Astrocyte (in vitro differentiated cells and primary cell): ENCODE results near the gene CHRNE. TPM values are rescaled to one million over a fixed set of nuclear protein-coding genes. Genes with fewer than 3 reads are reported as not detected.

Source experiments
- DNase-seq: peaks from one replicate; pipeline ENCODE4 v3.0.0-alpha.2; 2010; ENCODE audit warnings: low read depth
- FAIRE-seq: peaks from 2 replicates; lab custom pipeline; 2011; peaks lifted over from hg19 to GRCh38; lab: Jason Lieb, UNC
- H2AFZ ChIP-seq: 2 replicates; pipeline ENCODE4 v1.6.0; 2012; ENCODE audit warnings: low read depth, low read length, inconsistent platforms
- H3K27ac ChIP-seq: 2 replicates; pipeline ENCODE4 v1.5.1; 2011; ENCODE audit warnings: low read depth, low read length, inconsistent platforms
- H3K27me3 ChIP-seq: 2 replicates; pipeline ENCODE4 v1.6.0; 2011; ENCODE audit warnings: low read length, inconsistent platforms; ENCODE audit not compliant: insufficient read depth
- H3K36me3 ChIP-seq: 2 replicates; pipeline ENCODE4 v1.5.1; 2011; ENCODE audit warnings: low read length, inconsistent platforms; ENCODE audit not compliant: insufficient read depth
- H3K4me1 ChIP-seq: 2 replicates; pipeline ENCODE4 v1.5.1; 2011; ENCODE audit warnings: low read length, inconsistent platforms; ENCODE audit not compliant: insufficient read depth
- H3K4me2 ChIP-seq: 2 replicates; pipeline ENCODE4 v1.6.0; 2012; ENCODE audit warnings: low read length, inconsistent platforms
- H3K4me3 ChIP-seq: 2 replicates; pipeline ENCODE4 v1.5.1; 2011; ENCODE audit warnings: low read depth, mild to moderate bottlenecking, low read length, inconsistent platforms; ENCODE audit not compliant: insufficient read depth
- H3K79me2 ChIP-seq: 2 replicates; pipeline ENCODE4 v1.6.0; 2012; ENCODE audit warnings: mild to moderate bottlenecking, low read length, inconsistent platforms; ENCODE audit not compliant: insufficient read depth
- H3K9ac ChIP-seq: 2 replicates; pipeline ENCODE4 v1.6.0; 2012; ENCODE audit warnings: mild to moderate bottlenecking, low read length, inconsistent platforms
- H3K9me3 ChIP-seq: 2 replicates; pipeline ENCODE4 v1.5.1; 2012; ENCODE audit warnings: low read depth, mild to moderate bottlenecking, low read length, inconsistent platforms; ENCODE audit not compliant: insufficient read depth
- H4K20me1 ChIP-seq: 2 replicates; pipeline ENCODE4 v1.6.0; 2012; ENCODE audit warnings: low read length, inconsistent platforms; ENCODE audit not compliant: insufficient read depth
- H3K27ac Mint-ChIP-seq: one replicate; pipeline ENCODE4 v1.8.0; 2021; ENCODE audit warnings: mild to moderate bottlenecking, mixed read lengths; ENCODE audit not compliant: unreplicated experiment
- H3K27me3 Mint-ChIP-seq: one replicate; pipeline ENCODE4 v1.8.0; 2021; ENCODE audit warnings: low read depth, mixed read lengths; ENCODE audit not compliant: unreplicated experiment
- H3K36me3 Mint-ChIP-seq: one replicate; pipeline ENCODE4 v1.8.0; 2021; ENCODE audit warnings: low read depth, mixed read lengths; ENCODE audit not compliant: unreplicated experiment
- H3K4me1 Mint-ChIP-seq: one replicate; pipeline ENCODE4 v1.8.0; 2021; ENCODE audit warnings: low read depth, mixed read lengths; ENCODE audit not compliant: unreplicated experiment
- H3K4me3 Mint-ChIP-seq: one replicate; pipeline ENCODE4 v1.8.0; 2021; ENCODE audit warnings: mild to moderate bottlenecking, moderate library complexity, mixed read lengths; ENCODE audit not compliant: unreplicated experiment
- H3K9me3 Mint-ChIP-seq: one replicate; pipeline ENCODE4 v1.8.0; 2021; ENCODE audit warnings: mild to moderate bottlenecking, mixed read lengths; ENCODE audit not compliant: unreplicated experiment
- EZH2 ChIP-seq: IDR thresholded peaks from 2 replicates; pipeline ENCODE4 v1.6.1; 2012; ENCODE audit warnings: mild to moderate bottlenecking, low read length, inconsistent platforms; ENCODE audit not compliant: insufficient read depth
- total RNA-seq: library from RNA; stranded (reverse); gene quantifications from 2 replicates; pipeline ENCODE4 v1.2.1, GENCODE V29; 2021
- TF ChIP-seq, protein P1 (sequence below): IDR thresholded peaks from 2 replicates; pipeline ENCODE4 v1.5.1; 2011; ENCODE audit warnings: low read depth, mild to moderate bottlenecking, inconsistent platforms, low read length, moderate library complexity; ENCODE audit not compliant: insufficient read depth

CHRNE gene
- total RNA-seq, 1 donor from 2014 or later, result 0.20 TPM

DNA sequence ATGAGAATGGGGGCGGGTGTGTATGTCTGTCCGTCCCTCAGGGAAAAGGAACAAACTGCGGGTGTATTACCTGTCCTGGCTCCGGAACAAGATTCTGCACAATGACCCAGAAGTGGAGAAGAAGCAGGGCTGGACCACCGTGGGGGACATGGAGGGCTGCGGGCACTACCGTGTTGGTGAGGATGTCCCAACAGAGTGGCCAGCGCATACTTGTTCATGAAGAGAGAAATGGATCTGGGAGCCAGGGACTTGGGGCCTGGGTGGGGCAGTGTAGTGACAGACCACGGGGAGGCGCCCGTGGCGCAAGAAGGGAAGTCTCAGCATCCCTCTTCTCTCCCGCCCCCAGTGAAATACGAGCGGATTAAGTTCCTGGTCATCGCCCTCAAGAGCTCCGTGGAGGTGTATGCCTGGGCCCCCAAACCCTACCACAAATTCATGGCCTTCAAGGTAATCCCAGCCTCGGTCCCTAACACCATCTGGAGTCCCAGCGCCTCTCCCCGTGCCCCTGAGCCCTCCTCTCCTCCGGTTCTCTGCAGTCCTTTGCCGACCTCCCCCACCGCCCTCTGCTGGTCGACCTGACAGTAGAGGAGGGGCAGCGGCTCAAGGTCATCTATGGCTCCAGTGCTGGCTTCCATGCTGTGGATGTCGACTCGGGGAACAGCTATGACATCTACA is 7.1 kb downstream of the CHRNE start:
- H3K4me1 ChIP-seq, result peaks cover 6% of the 10 kb centered on the region
- no peak overlapping the region for H3K4me3 Mint-ChIP-seq
- no peak for FAIRE-seq
- DNase-seq, result no peak
- H3K27me3 Mint-ChIP-seq, result no peaks in the 10 kb centered on the region
- peaks cover 12% of the 10 kb centered on the region for H3K36me3 ChIP-seq
- H3K4me3 ChIP-seq, result no peak overlapping the region
- no peaks in the 10 kb centered on the region for H3K9me3 ChIP-seq
- peaks cover 3% of the 10 kb centered on the region for H4K20me1 ChIP-seq
- no peaks in the 10 kb centered on the region for H3K4me1 Mint-ChIP-seq
- no peak overlapping the region for H3K4me2 ChIP-seq
- peaks cover 16% of the 10 kb centered on the region for H3K36me3 Mint-ChIP-seq
- no peak for TF ChIP-seq EZH2
- TF ChIP-seq, protein P1, sequence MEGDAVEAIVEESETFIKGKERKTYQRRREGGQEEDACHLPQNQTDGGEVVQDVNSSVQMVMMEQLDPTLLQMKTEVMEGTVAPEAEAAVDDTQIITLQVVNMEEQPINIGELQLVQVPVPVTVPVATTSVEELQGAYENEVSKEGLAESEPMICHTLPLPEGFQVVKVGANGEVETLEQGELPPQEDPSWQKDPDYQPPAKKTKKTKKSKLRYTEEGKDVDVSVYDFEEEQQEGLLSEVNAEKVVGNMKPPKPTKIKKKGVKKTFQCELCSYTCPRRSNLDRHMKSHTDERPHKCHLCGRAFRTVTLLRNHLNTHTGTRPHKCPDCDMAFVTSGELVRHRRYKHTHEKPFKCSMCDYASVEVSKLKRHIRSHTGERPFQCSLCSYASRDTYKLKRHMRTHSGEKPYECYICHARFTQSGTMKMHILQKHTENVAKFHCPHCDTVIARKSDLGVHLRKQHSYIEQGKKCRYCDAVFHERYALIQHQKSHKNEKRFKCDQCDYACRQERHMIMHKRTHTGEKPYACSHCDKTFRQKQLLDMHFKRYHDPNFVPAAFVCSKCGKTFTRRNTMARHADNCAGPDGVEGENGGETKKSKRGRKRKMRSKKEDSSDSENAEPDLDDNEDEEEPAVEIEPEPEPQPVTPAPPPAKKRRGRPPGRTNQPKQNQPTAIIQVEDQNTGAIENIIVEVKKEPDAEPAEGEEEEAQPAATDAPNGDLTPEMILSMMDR, result no peak
- H2AFZ ChIP-seq, result no peak overlapping the region
- H3K27me3 ChIP-seq, result peaks cover 2% of the 10 kb centered on the region
- H3K79me2 ChIP-seq, result no peaks in the 10 kb centered on the region
- no peak overlapping the region for H3K27ac ChIP-seq
- no peak overlapping the region for H3K9ac ChIP-seq
- H3K9me3 Mint-ChIP-seq, result no peaks in the 10 kb centered on the region
- no peak overlapping the region for H3K27ac Mint-ChIP-seq

- H4K20me1 ChIP-seq, result peaks cover 3% of the 10 kb centered on the region
- no peak overlapping the region for H3K27ac Mint-ChIP-seq
- no peaks in the 10 kb centered on the region for H3K27me3 Mint-ChIP-seq
- no peaks in the 10 kb centered on the region for H3K9me3 Mint-ChIP-seq
- H3K4me1 Mint-ChIP-seq, result no peaks in the 10 kb centered on the region
- no peak for TF ChIP-seq EZH2
- TF ChIP-seq, protein P1, result no peak
- no peak overlapping the region for H2AFZ ChIP-seq
- no peak for DNase-seq
- no peaks in the 10 kb centered on the region for H3K9me3 ChIP-seq
- H3K4me3 Mint-ChIP-seq, result no peak overlapping the region
- no peak overlapping the region for H3K4me2 ChIP-seq
- H3K36me3 ChIP-seq, result peaks cover 14% of the 10 kb centered on the region
- no peak overlapping the region for H3K9ac ChIP-seq
- H3K79me2 ChIP-seq, result no peaks in the 10 kb centered on the region
- peaks cover 2% of the 10 kb centered on the region for H3K4me1 ChIP-seq
- H3K36me3 Mint-ChIP-seq, result peaks cover 16% of the 10 kb centered on the region
- no peak overlapping the region for H3K27ac ChIP-seq
- no peak for FAIRE-seq
- H3K27me3 ChIP-seq, result peaks cover 2% of the 10 kb centered on the region
- H3K4me3 ChIP-seq, result no peak overlapping the region
Measured at GRCh38 chr17:4895121-4895520, 7.8 kb downstream of the CHRNE start.
